ENCODE measurements around the gene CERK. TPM values are rescaled to one million over a fixed set of nuclear protein-coding genes. Genes with fewer than 3 reads are reported as not detected.

The CERK gene
- total RNA-seq, 1 donor from 2014 or later, result 38.4 TPM

GRCh38 chr22:46659059-46659790, 78.8 kb downstream of the CERK start:
- no peak for TF ChIP-seq CTCF (IDR thresholded peaks at IDR 0.05)
- H3K4me3 Mint-ChIP-seq (ENCODE audit: unreplicated experiment), result no peak overlapping the region
- no peak overlapping the region for H3K27ac Mint-ChIP-seq (ENCODE audit: unreplicated experiment)
- H3K27me3 Mint-ChIP-seq (ENCODE audit: unreplicated experiment), result no peaks in the 10 kb centered on the region
- no peaks in the 10 kb centered on the region for H3K9me3 Mint-ChIP-seq (ENCODE audit: unreplicated experiment)
- H3K36me3 Mint-ChIP-seq (ENCODE audit: unreplicated experiment), result peaks cover 3% of the 10 kb centered on the region
- DNase-seq (ENCODE audit: extremely low spot score, unreplicated experiment), result no peak
- no peaks in the 10 kb centered on the region for H3K4me1 Mint-ChIP-seq (ENCODE audit: unreplicated experiment)

- H3K4me1 Mint-ChIP-seq (ENCODE audit: unreplicated experiment), result peaks cover under 1% of the 10 kb centered on the region
- H3K4me3 Mint-ChIP-seq (ENCODE audit: unreplicated experiment), result no peak overlapping the region
- no peak for DNase-seq (ENCODE audit: extremely low spot score, unreplicated experiment)
- no peaks in the 10 kb centered on the region for H3K9me3 Mint-ChIP-seq (ENCODE audit: unreplicated experiment)
- no peaks in the 10 kb centered on the region for H3K27me3 Mint-ChIP-seq (ENCODE audit: unreplicated experiment)
- TF ChIP-seq CTCF (IDR thresholded peaks at IDR 0.05), result no peak
- H3K36me3 Mint-ChIP-seq (ENCODE audit: unreplicated experiment), result peaks cover 3% of the 10 kb centered on the region
- H3K27ac Mint-ChIP-seq (ENCODE audit: unreplicated experiment), result no peak overlapping the region
These were observed 79.8 kb downstream of the CERK start for GRCh38 chr22:46657996-46658947.

GRCh38 chr22:46657655-46657953, 80.4 kb downstream of the CERK start:
- Mint-ChIP-seq H3K4me3 (ENCODE audit: unreplicated experiment) (no peak overlapping the region), H3K27ac (ENCODE audit: unreplicated experiment) (no peak overlapping the region), H3K4me1 (ENCODE audit: unreplicated experiment) (peaks cover 8% of the 10 kb centered on the region), H3K9me3 (ENCODE audit: unreplicated experiment) (no peaks in the 10 kb centered on the region), H3K36me3 (ENCODE audit: unreplicated experiment) (peaks cover 3% of the 10 kb centered on the region), H3K27me3 (ENCODE audit: unreplicated experiment) (no peaks in the 10 kb centered on the region)
- DNase-seq (ENCODE audit: extremely low spot score, unreplicated experiment), result no peak
- no peak for TF ChIP-seq CTCF (IDR thresholded peaks at IDR 0.05)

- H3K27me3 Mint-ChIP-seq (ENCODE audit: unreplicated experiment), result no peaks in the 10 kb centered on the region
- no peak for TF ChIP-seq CTCF (IDR thresholded peaks at IDR 0.05)
- no peak overlapping the region for H3K4me3 Mint-ChIP-seq (ENCODE audit: unreplicated experiment)
- H3K9me3 Mint-ChIP-seq (ENCODE audit: unreplicated experiment), result no peaks in the 10 kb centered on the region
- H3K36me3 Mint-ChIP-seq (ENCODE audit: unreplicated experiment), result peaks cover 3% of the 10 kb centered on the region
- H3K4me1 Mint-ChIP-seq (ENCODE audit: unreplicated experiment), result peaks cover 12% of the 10 kb centered on the region
- H3K27ac Mint-ChIP-seq (ENCODE audit: unreplicated experiment), result no peak overlapping the region
- no peak for DNase-seq (ENCODE audit: extremely low spot score, unreplicated experiment)
These were observed 81.0 kb downstream of the CERK start for GRCh38 chr22:46656856-46657654.

Measured in osteocyte (in vitro differentiated cells).